ENCODE data around the gene COLGALT1.
A peak's percentile ranks its signal among the peaks of the same experiment; 100 is the strongest.
"Not testable (repeated sequence)": the region's sequence is repeated elsewhere in the genome, so short reads cannot be mapped to it uniquely, and the experiment has no call there.

Gene COLGALT1

DNA sequence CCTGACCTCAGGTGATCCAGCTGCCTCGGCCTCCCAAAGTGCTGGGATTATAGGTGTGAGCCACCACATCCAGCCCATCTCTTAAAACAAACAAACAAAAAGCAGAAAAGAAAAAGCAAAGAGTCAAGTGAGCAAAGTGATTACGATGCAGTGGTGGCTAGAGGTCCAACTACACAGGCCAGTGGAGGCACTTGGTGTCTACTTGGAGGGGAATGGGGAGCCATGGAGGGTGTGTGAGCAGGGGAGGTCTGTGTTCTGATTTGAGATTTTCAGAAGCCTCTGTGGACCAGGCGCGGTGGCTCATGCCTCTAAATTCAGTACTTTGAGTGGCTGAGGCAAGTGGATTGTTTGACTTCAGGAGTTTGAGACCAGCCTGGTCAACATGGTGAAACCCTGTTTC, 6.6 kb downstream of the COLGALT1 start:
- H3K27ac Mint-ChIP-seq, result peak overlapping the region; percentile 59
- H3K9me3 Mint-ChIP-seq, result no peaks in the 10 kb centered on the region
- ATAC-seq (no peak), DNase-seq (no peak)
- no peaks in the 10 kb centered on the region for H3K27me3 Mint-ChIP-seq
- H3K36me3 Mint-ChIP-seq (ENCODE audit: low read depth), result peaks cover 50% of the 10 kb centered on the region
- no peak overlapping the region for H3K4me3 Mint-ChIP-seq
- peaks cover 3% of the 10 kb centered on the region for H3K4me1 Mint-ChIP-seq

DNA sequence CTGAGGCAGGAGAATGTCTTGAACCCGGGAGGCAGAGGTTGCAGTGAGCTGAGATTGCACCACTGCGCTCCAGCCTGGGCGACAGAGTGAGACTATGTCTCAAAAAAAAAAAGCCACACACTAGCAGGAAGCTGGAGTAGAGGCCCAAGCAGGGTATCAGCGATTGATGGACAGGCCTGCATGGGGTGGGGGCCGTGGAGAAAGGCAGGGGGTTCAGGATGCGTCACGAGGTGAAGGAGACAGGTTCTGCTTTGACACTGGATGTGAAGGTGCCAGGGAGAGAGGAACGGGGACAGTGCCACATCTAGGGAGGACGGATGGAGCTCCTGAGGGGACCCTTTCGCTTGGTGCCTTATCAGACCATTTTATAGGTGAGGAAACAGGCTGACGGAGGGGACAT, 7.1 kb downstream of the COLGALT1 start:
- Mint-ChIP-seq H3K4me1 (no peaks in the 10 kb centered on the region), H3K9me3 (no peaks in the 10 kb centered on the region), H3K4me3 (no peak overlapping the region), H3K27me3 (no peaks in the 10 kb centered on the region), H3K27ac (peak overlapping the region; percentile 59), H3K36me3 (ENCODE audit: low read depth) (peaks cover 51% of the 10 kb centered on the region)
- ATAC-seq (no peak), DNase-seq (no peak)

DNA sequence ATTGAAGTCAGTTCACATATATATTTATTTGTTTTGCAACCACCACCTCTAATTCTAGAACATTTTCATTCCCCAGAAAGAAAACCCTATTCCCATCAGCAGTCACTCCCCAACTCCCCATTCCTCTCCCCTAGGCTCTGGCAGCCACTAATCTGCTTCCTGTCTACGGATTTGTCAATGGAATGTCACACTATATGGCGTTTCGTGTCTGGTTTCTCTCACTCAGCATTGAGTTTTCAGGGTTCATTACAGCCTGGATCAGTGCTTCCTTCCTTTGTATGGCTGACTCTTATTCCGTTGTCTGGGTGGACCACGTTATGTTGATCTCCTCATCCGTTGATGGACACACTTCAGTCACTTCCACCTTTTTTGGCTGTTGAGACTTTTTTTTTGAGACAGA, 9.3 kb downstream of the COLGALT1 start:
- peaks cover 58% of the 10 kb centered on the region for H3K36me3 Mint-ChIP-seq (ENCODE audit: low read depth)

DNA sequence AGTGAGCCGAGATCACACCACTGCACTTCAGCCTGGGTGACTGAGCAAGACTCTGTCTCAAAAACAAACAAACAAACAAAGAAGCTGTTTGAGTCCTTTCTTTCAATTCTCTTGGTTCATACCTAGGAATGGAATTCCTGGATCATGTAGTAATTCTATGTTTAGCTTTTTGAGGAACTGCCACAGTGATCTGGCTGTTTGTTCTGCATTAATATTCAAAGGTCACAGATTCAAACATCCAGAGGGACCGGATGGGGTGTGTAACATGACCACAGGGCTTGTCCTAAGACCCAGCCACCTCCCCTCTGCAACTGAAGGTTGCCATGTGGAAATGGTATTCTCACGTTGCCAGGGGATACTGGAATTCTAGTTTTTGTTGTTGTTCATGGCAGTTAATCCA, 10.2 kb downstream of the COLGALT1 start:
- H3K4me1 Mint-ChIP-seq, result no peaks in the 10 kb centered on the region
- ATAC-seq (no peak), DNase-seq (no peak)
- H3K27me3 Mint-ChIP-seq, result no peaks in the 10 kb centered on the region
- no peaks in the 10 kb centered on the region for H3K9me3 Mint-ChIP-seq
- H3K36me3 Mint-ChIP-seq (ENCODE audit: low read depth), result peaks cover 52% of the 10 kb centered on the region
- no peak overlapping the region for H3K27ac Mint-ChIP-seq
- H3K4me3 Mint-ChIP-seq, result no peak overlapping the region

More for the DNA sequence above, 9.3 kb downstream of the COLGALT1 start:
- no peaks in the 10 kb centered on the region for H3K27me3 Mint-ChIP-seq
- DNase-seq, result no peak
- no peak overlapping the region for H3K4me3 Mint-ChIP-seq
- no peaks in the 10 kb centered on the region for H3K4me1 Mint-ChIP-seq
- H3K27ac Mint-ChIP-seq, result no peak overlapping the region
- no peaks in the 10 kb centered on the region for H3K9me3 Mint-ChIP-seq
- ATAC-seq, result no peak

DNA sequence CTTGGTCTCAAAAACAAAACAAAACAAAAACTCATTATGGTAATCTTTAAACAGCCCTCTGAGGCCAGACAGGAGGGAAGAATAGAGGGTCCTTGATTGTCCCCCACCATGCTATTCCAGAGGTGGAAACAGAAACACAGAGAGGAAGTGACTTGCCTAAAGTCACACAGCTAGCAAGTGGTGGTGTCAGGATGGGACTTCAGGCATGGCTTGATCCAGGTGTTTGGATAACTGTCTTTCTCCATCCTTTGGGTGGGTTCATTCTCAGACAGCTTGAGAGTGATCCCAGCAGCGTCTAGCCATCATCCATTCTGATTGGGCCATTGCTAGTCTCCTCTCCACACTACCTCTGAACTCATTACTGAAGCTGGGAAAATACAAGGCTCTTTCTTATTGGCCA, 12.5 kb downstream of the COLGALT1 start:
- Mint-ChIP-seq H3K36me3 (ENCODE audit: low read depth) (peaks cover 55% of the 10 kb centered on the region), H3K27ac (no peak overlapping the region), H3K27me3 (no peaks in the 10 kb centered on the region), H3K4me3 (no peak overlapping the region), H3K9me3 (no peaks in the 10 kb centered on the region), H3K4me1 (no peaks in the 10 kb centered on the region)
- DNase-seq, result no peak
- ATAC-seq, result no peak

DNA sequence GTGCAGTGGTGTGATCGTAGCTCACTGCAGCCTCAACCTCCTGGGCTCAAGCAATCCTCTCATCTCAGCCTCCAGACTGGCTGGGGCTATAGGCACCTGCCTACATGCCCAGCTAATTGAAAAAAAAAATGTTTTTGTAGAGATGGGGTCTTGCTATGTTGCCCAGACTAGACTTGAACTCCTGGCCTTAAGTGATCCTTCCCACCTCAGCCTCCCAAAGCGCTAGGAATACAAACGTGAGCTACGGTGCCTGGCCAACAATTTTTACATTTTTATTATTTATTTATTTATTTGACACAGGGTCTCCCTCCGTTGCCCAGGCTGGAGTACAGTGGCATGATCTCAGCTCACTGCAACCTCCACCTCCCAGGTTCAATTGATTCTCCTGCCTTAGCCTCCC, 14.8 kb downstream of the COLGALT1 start:
- H3K9me3 Mint-ChIP-seq, H3K4me1 Mint-ChIP-seq, DNase-seq, H3K4me3 Mint-ChIP-seq, H3K27ac Mint-ChIP-seq, ATAC-seq, H3K27me3 Mint-ChIP-seq: not testable (repeated sequence)
- peaks cover 50% of the 10 kb centered on the region for H3K36me3 Mint-ChIP-seq (ENCODE audit: low read depth)

DNA sequence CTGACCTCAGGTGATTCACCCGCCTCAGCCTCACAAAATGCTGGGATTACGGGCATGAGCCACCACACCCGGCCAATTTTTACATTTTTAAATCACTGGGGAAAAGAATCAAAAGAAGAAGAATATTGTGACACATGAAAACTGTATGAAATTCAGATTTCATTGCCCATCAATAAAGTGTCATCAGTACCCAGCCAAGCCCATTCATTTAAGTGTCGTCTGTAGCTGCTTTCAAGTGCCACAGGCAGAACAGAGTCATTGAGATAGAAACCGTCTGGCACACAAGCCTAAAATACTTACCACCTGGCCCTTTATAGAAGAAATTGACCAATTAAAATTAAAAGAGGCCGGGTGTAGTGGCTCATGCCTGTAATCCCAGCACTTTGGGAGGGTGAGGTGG, 15.3 kb downstream of the COLGALT1 start:
- Mint-ChIP-seq H3K4me3 (no peak overlapping the region), H3K27me3 (no peaks in the 10 kb centered on the region), H3K4me1 (peaks cover 2% of the 10 kb centered on the region), H3K27ac (no peak overlapping the region), H3K36me3 (ENCODE audit: low read depth) (peaks cover 48% of the 10 kb centered on the region), H3K9me3 (no peaks in the 10 kb centered on the region)
- DNase-seq (no peak), ATAC-seq (no peak)

DNA sequence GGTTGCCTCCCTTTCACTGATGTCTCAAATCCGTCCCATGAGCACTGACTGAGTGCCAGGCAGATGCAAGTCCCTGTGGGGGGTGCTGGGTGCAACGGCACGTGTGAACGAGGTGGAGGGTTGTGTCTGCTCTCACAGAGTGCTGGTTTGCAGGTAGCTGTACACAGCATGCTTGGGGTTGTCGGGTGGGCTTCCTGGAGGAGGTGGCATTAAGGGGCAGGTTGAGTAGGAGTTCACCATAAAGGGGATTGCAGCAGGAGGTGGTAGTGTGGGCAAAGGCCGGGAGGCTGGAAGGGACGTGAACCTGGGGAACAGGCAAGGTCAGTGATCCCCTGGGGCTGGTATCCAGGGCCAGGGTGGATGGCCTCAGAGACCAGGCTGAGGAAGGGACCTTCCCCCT, 17.2 kb downstream of the COLGALT1 start:
- no peak for ATAC-seq
- DNase-seq, result no peak
- Mint-ChIP-seq H3K36me3 (ENCODE audit: low read depth) (peaks cover 42% of the 10 kb centered on the region), H3K9me3 (no peaks in the 10 kb centered on the region), H3K4me1 (peaks cover 2% of the 10 kb centered on the region), H3K27ac (no peak overlapping the region), H3K27me3 (no peaks in the 10 kb centered on the region), H3K4me3 (no peak overlapping the region)

DNA sequence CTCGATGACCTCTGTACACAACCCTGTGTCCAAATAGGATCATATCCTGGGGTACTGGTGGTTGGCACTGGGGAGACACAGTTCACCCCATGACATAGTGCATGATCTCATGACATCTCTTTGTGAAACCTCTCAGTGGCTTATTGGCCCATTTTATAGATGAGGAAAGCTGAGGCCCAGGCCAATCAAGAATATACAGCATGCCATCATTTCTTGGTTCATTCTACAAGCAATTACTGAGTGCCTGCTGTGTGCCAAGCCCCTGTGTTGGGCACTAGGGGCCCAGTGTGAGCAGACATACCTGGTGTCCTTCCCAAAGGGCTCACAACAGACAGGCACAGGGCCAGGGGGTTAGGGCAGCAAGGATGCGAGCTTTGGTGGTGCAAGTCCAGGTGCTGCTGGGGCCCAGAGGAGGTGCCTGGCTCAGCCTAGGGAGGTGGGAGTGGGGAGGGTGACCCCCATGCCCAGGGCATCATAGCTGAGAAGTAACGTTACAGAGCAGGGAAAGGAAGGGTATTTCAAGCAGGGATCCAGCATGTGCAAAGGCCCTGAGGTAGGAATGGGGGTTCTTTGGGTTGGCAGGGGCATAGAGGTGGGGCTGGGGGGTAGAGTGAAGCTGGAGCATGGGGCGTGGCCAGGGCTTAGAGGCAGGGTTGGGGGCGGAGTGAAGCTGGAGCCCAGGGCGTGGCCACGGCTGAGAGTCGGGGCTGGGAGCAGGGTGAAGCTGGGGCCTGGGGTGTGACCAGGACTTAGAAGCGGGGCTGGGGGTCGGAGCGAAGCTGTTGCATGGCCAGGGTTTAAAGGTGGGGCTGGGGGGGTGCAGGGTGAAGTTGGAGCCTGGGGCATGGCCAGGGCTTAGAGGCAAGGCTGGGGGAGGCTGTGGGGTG, 20.7 kb downstream of the COLGALT1 start:
- no peak for ATAC-seq
- H3K27ac Mint-ChIP-seq, result no peak overlapping the region
- peaks cover 2% of the 10 kb centered on the region for H3K4me1 Mint-ChIP-seq
- no peak overlapping the region for H3K4me3 Mint-ChIP-seq
- no peaks in the 10 kb centered on the region for H3K9me3 Mint-ChIP-seq
- no peaks in the 10 kb centered on the region for H3K27me3 Mint-ChIP-seq
- H3K36me3 Mint-ChIP-seq (ENCODE audit: low read depth), result peaks cover 49% of the 10 kb centered on the region
- DNase-seq, result no peak

DNA sequence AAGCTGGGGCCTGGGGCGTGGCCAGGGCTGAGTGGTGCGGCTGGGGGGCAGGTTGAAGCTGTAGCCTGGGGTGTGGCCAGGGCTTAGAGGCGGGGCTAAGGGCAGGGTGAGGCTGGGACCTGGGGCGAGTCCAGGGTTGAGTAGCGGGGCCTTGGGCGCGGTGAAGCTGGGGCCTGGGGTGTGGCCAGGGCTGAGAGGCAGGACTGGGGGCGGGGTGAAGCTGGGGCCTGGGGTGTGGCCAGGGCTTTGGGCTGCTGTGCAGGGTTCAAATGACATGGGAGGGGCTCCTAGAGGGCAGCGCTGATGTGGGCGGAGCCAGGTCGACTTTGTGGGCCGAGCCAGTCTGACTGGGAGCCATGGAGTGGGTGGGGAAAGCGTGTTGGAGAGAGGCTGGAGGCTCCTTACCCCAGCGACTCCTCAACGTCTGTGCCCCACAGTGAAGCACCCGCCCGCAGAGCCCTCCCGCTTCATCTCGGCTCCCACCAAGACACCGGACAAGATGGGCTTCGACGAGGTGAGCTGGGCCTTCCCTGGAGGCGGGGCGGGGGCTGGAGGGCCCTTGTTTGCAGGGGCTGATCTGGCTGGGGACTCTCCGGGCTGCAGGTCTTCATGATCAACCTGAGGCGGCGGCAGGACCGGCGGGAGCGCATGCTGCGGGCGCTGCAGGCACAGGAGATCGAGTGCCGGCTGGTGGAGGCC, 21.5 kb downstream of the COLGALT1 start:
- Mint-ChIP-seq H3K9me3 (no peaks in the 10 kb centered on the region), H3K27ac (no peak overlapping the region), H3K4me1 (peaks cover 2% of the 10 kb centered on the region), H3K27me3 (no peaks in the 10 kb centered on the region), H3K36me3 (ENCODE audit: low read depth) (peaks cover 48% of the 10 kb centered on the region), H3K4me3 (no peak overlapping the region)
- peak; percentile 44 for ATAC-seq
- DNase-seq, result no peak

DNA sequence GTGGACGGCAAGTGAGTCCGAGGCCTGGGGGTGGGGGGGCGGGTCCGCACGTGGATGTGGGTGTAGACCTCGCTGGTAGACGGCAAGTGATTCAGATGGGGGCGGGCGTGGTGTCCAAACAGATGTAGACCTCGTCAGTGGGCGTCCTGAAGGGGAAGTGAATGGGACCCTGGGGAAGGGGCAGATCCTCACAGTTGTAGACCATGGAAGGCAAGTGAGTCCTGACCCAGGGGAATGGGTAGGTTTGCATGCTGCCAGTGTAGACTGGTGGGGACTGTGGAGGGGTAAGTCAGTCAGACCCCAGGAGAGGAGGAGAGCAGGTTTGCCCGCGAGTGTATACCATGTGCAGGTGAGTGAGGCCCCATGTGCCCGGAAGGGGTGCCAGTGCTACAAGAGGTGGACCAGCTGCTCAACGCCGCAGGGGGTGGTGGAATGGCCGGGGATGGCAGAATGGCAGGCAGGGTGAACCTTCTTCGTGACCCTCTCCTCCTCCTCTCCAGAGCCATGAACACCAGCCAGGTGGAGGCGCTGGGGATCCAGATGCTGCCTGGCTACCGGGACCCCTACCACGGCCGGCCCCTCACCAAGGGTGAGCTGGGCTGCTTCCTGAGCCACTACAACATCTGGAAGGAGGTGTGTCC, 22.1 kb downstream of the COLGALT1 start:
- no peaks in the 10 kb centered on the region for H3K27me3 Mint-ChIP-seq
- peaks cover 2% of the 10 kb centered on the region for H3K4me1 Mint-ChIP-seq
- DNase-seq (no peak), ATAC-seq (no peak)
- H3K27ac Mint-ChIP-seq, result no peak overlapping the region
- peaks cover 50% of the 10 kb centered on the region for H3K36me3 Mint-ChIP-seq (ENCODE audit: low read depth)
- no peak overlapping the region for H3K4me3 Mint-ChIP-seq
- no peaks in the 10 kb centered on the region for H3K9me3 Mint-ChIP-seq

DNA sequence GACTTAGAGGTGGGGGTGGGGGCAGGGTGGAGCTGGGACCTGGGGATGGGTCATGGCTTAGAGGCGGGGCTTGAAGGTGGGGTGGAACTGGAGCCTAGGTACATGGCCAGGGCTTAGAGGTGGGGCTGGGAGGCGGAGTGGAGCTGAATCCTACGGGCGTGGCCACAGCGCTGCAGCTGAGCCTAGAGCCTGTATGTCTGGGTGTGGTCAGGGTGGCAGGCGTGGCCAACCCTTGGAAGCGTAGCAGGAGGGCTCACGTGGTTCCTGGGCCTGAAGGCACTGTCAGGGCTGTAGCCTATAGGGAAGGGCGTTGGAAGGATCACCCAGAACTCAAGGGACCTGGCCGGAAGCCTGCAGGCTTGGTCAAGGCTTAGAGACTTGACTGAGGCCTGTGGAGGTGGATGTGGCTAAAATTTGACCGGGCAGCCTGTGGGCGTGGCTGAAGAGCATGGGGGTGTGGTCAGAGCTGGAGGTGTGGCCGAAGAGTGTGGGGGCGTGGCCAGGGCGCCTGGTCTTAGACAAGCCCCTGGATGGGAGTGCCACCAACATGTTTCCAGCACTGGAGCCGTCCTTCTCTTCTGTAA, 24.3 kb downstream of the COLGALT1 start:
- no peaks in the 10 kb centered on the region for H3K27me3 Mint-ChIP-seq
- ATAC-seq, result peak; percentile 48
- no peaks in the 10 kb centered on the region for H3K4me1 Mint-ChIP-seq
- H3K27ac Mint-ChIP-seq, result no peak overlapping the region
- no peaks in the 10 kb centered on the region for H3K9me3 Mint-ChIP-seq
- DNase-seq, result peak; percentile 38
- H3K36me3 Mint-ChIP-seq (ENCODE audit: low read depth), result peaks cover 46% of the 10 kb centered on the region
- no peak overlapping the region for H3K4me3 Mint-ChIP-seq

DNA sequence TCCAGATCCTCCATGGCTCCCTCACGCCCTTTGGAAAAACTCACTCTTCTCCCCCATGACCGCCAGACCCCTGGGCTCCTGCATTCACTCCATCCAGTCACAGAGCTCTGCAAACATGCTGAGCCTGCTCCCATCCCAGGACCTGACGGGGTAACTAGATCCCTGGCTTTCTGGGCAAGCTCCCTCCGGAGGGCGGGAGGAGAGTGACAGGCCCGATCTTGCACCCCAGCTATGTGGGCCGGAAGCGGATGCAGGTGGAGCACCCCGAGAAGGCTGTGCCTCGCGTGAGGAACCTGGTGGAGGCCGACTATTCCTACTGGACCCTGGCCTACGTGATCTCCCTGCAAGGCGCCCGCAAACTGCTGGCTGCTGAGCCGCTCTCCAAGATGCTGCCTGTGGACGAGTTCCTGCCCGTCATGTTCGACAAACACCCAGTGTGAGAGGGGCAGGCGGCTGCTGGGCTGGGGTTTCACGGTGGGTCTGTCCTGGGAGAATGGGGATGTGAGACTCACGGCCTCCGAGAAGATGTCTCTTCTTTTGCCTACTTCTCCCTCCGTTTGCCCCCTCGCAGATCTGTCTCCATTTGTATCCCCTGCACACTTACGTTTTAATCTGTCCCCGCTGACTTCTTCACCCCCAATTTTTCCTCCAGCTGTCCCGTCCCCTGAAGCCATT, 25.2 kb downstream of the COLGALT1 start:
- Mint-ChIP-seq H3K4me3 (no peak overlapping the region), H3K27ac (no peak overlapping the region), H3K36me3 (ENCODE audit: low read depth) (peaks cover 46% of the 10 kb centered on the region), H3K9me3 (no peaks in the 10 kb centered on the region), H3K4me1 (no peaks in the 10 kb centered on the region), H3K27me3 (no peaks in the 10 kb centered on the region)
- no peak for ATAC-seq
- no peak for DNase-seq

DNA sequence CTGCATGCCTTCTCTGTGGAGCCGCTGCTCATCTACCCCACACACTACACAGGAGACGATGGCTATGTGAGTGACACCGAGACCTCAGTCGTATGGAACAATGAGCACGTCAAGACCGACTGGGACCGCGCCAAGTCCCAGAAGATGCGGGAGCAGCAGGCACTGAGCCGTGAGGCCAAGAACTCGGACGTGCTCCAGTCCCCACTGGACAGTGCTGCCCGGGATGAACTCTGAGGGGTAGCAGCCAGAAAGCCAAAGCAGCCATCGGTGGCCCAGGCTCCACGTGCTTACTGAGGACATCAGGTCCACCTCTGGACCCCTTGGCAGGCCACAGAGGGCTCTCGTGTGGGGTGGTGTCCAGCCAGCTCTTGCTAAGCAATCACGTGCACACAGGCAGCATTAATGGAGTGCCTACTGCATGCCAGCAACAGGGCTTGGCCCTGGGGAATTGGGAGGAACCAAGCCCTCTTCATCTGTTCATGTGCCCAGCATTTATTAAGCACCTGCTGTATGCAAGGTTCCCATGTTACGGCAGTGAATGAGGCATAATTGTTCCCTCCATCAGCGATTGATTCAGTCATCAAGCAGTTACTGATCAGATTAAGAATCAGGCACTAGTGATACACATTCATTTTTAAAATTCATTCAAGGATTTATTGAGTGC, 25.9 kb downstream of the COLGALT1 start:
- ATAC-seq, result no peak
- no peaks in the 10 kb centered on the region for H3K27me3 Mint-ChIP-seq
- H3K27ac Mint-ChIP-seq, result no peak overlapping the region
- H3K4me3 Mint-ChIP-seq, result no peak overlapping the region
- H3K9me3 Mint-ChIP-seq, result no peaks in the 10 kb centered on the region
- H3K36me3 Mint-ChIP-seq (ENCODE audit: low read depth), result peaks cover 42% of the 10 kb centered on the region
- no peak for DNase-seq
- no peaks in the 10 kb centered on the region for H3K4me1 Mint-ChIP-seq
